ENCODE measurements around the gene CAPN11. TPM values are rescaled to one million over a fixed set of nuclear protein-coding genes. Genes with fewer than 3 reads are reported as not detected.

CAPN11 gene
- total and polyA plus RNA-seq, 2 of the 4 experiments (the other 2 are of a cell fraction): not detected

- WGBS, 2 experiments (ENCODE audit: extremely low coverage in 2 of 2, insufficient read length in 1 of 2): no CpG with 5 or more reads among the region's 7 CpGs
- ATAC-seq (ENCODE audit: low read depth) (no peak), DNase-seq (no peak)
- no peak overlapping the region for H4K5ac ChIP-seq (ENCODE audit: low read depth, low read length)
- dilution Hi-C loops (cut with HindIII; ENCODE audit: low sequenced_read_pairs, unreplicated experiment) (no loop called here), in situ Hi-C loops (cut with MboI; ENCODE audit: low sequenced_read_pairs) (no loop called here), intact Hi-C loops (cut with micrococcal nuclease) (no loop called here)
- no peak overlapping the region for H3K4me3 ChIP-seq (ENCODE audit: insufficient read depth, low read depth, low read length)
- peaks cover 8% of the 10 kb centered on the region; the same call in 1 of the 2 replicates for H3K9me1 ChIP-seq (ENCODE audit: insufficient read depth, low read length)
- no peak overlapping the region for H3K4ac ChIP-seq (ENCODE audit: low read depth, low read length)
- H3K23ac ChIP-seq (ENCODE audit: low read depth, low read length): no peak overlapping the region
- no peaks in the 10 kb centered on the region for H3K9me3 ChIP-seq (ENCODE audit: control insufficient read depth, insufficient read depth, low read length)
- H2BK5ac ChIP-seq (ENCODE audit: low read depth, low read length, poor library complexity, severe bottlenecking): no peak overlapping the region
- H3K18ac ChIP-seq (ENCODE audit: low read depth, low read length): no peak overlapping the region
- H3K56ac ChIP-seq (ENCODE audit: extremely low read depth, insufficient read depth, low read length): no peak overlapping the region
- no peak overlapping the region for H3K9ac ChIP-seq (ENCODE audit: low read depth, low read length)
- no TSS peak for BruUV-seq (replicated peaks)
- no peak overlapping the region for H2AK5ac ChIP-seq (ENCODE audit: low read depth, low read length)
- no peak overlapping the region for H2BK120ac ChIP-seq (ENCODE audit: low read depth, low read length)
- H3K4me2 ChIP-seq (ENCODE audit: low read depth, low read length): no peak overlapping the region
- no peak overlapping the region for H2BK20ac ChIP-seq (ENCODE audit: low read depth, low read length)
- no peak overlapping the region for H2AFZ ChIP-seq (replicated peaks; ENCODE audit: low read length, poor library complexity)
- TF ChIP-seq CEBPB (IDR thresholded peaks at IDR 0.05; ENCODE audit: low read depth, low read length) (no peak), CTCF (conservative IDR thresholded peaks at IDR 0.05; ENCODE audit: low read depth, low read length) (0 out of 2 replicates have a peak, but pooled peaks have one; percentile 10)
- H4K8ac ChIP-seq (ENCODE audit: low read depth in 2 of 2, low read length in 2 of 2): no peak overlapping the region
- no peak overlapping the region for H2AK9ac ChIP-seq (replicated peaks; ENCODE audit: low read depth, low read length, poor library complexity)
- H3K14ac ChIP-seq (replicated peaks; ENCODE audit: low read depth, low read length): no peak overlapping the region
- ChIA-PET CTCF (no interaction called here), POLR2A (ENCODE audit: unreplicated experiment) (no interaction called here)
- no peaks in the 10 kb centered on the region for H3K27me3 ChIP-seq (ENCODE audit: control insufficient read depth, insufficient read depth, low read length)
- H3K36me3 ChIP-seq (ENCODE audit: control insufficient read depth, insufficient read depth, low read length): peaks cover 46% of the 10 kb centered on the region
- H4K91ac ChIP-seq (ENCODE audit: insufficient read depth, low read depth, low read length): no peak overlapping the region
- H3K4me1 ChIP-seq (ENCODE audit: control insufficient read depth, insufficient read depth, low read length): peaks cover 7% of the 10 kb centered on the region; the same call in 1 of the 2 replicates
- H3K79me1 ChIP-seq (ENCODE audit: low read depth in 1 of 2, low read length in 2 of 2): peaks cover 18 to 47% of the 10 kb centered on the region in 2 experiments
- no peak overlapping the region for H3K27ac ChIP-seq (ENCODE audit: insufficient read depth, low read length)
- no peak overlapping the region for H2BK15ac ChIP-seq (ENCODE audit: low read depth, low read length)
- peaks cover 9% of the 10 kb centered on the region for H4K20me1 ChIP-seq (ENCODE audit: insufficient read depth, low read length)
Measured at GRCh38 chr6:44135875-44136274, 22.7 kb upstream of the CAPN11 start.
